NCI-H1930 (cell line): ENCODE data around the gene DCAF8.

Source experiments
- DNase-seq, 2 experiments: peaks; one replicate each; lab custom pipeline; 2025; lab: John Stamatoyannopoulos, UW

DCAF8 gene

GRCh38 chr1:160169553-160170399 is 92.6 kb downstream of the DCAF8 start:
- DNase-seq = peak in 1 of 2 experiments; percentile 8

GRCh38 chr1:160168609-160169369 is 93.6 kb downstream of the DCAF8 start:
- DNase-seq = no peak

GRCh38 chr1:160168016-160168415 is 94.3 kb downstream of the DCAF8 start:
- no peak for DNase-seq

- DNase-seq = no peak
These were observed 94.8 kb downstream of the DCAF8 start for GRCh38 chr1:160167580-160167979.

GRCh38 chr1:160167056-160167455 is 95.3 kb downstream of the DCAF8 start:
- DNase-seq = no peak

- no peak for DNase-seq
These were observed 96.0 kb downstream of the DCAF8 start for GRCh38 chr1:160166166-160166868.
